HEK293 (cell line): ENCODE results near the gene AHCYL2.

Experiments used
- CTCF ChIA-PET: fragments of 350-600 bp; formaldehyde crosslinking; extraction: SDS; loops from one replicate; lab custom pipeline; 2021; ENCODE audit warnings: antibody characterized with exemption; lab: Yijun Ruan, JAX
- POLR2A ChIA-PET: fragments of 300-600 bp; formaldehyde crosslinking; extraction: SDS; loops from one replicate; lab custom pipeline; 2020; ENCODE audit warnings: antibody characterized with exemption, inconsistent platforms; lab: Yijun Ruan, JAX
- H3K27ac ChIP-seq: fragments of 200-500 bp; sonication (Bioruptor generic); 2 replicates; pipeline ENCODE4 v1.5.1; 2014; ENCODE audit warnings: low read depth, low read length, control low read depth, inconsistent platforms; ENCODE audit errors: extremely low read depth
- H3K36me3 ChIP-seq, 2 experiments: fragments of 200-500 bp in 1 of 2; sonication (Bioruptor generic) in 1 of 2; 1 replicate in 1 of 2; 2 replicates in 1 of 2; pipeline ENCODE4 v1.5.1; 2014 to 2017; ENCODE audit warnings: inconsistent platforms in 2 of 2, low read length in 2 of 2; ENCODE audit not compliant: control insufficient read depth in 2 of 2, insufficient read depth in 1 of 2
- H3K4me1 ChIP-seq: fragments of 200-500 bp; sonication (Bioruptor generic); 2 replicates; pipeline ENCODE4 v1.5.1; 2014; ENCODE audit warnings: mild to moderate bottlenecking, low read length, inconsistent platforms; ENCODE audit not compliant: control insufficient read depth, insufficient read depth
- H3K4me3 ChIP-seq: 2 replicates; pipeline ENCODE4 v1.5.1; 2011; ENCODE audit warnings: low read depth, mild to moderate bottlenecking, control low read depth, low read length, moderate library complexity
- H3K9me3 ChIP-seq: fragments of 200-500 bp; sonication (Bioruptor generic); 2 replicates; pipeline ENCODE4 v1.5.1; 2014; ENCODE audit warnings: low read depth, low read length, inconsistent platforms; ENCODE audit not compliant: control insufficient read depth, insufficient read depth
- GLI4 ChIP-seq: fragments of 450-650 bp; formaldehyde crosslinking; IDR thresholded peaks from 2 replicates; pipeline ENCODE4 v1.5.1; 2016; ENCODE audit warnings: missing biosample characterization, missing genetic modification characterization
- GLIS1 ChIP-seq: fragments of 450-650 bp; formaldehyde crosslinking; IDR thresholded peaks from 2 replicates; pipeline ENCODE4 v1.5.1; 2016; ENCODE audit warnings: missing biosample characterization, missing genetic modification characterization
- IKZF3 ChIP-seq: fragments of 450-650 bp; IDR thresholded peaks from 2 replicates; pipeline ENCODE4 v1.5.0; 2018; ENCODE audit warnings: missing biosample characterization, mild to moderate bottlenecking, missing genetic modification characterization, moderate library complexity
- RBAK ChIP-seq: fragments of 450-650 bp; formaldehyde crosslinking; IDR thresholded peaks from 2 replicates; pipeline ENCODE4 v1.5.1; 2016; ENCODE audit warnings: missing biosample characterization, missing genetic modification characterization
- YY2 ChIP-seq: fragments of 450-650 bp; formaldehyde crosslinking; IDR thresholded peaks from 2 replicates; pipeline ENCODE4 v1.5.1; 2016; ENCODE audit warnings: missing biosample characterization, missing genetic modification characterization
- ZNF549 ChIP-seq: fragments of 450-650 bp; IDR thresholded peaks from 2 replicates; pipeline ENCODE4 v1.5.1; 2018; ENCODE audit warnings: missing biosample characterization, missing genetic modification characterization, mild to moderate bottlenecking, inconsistent platforms, moderate library complexity
- ZNF558 ChIP-seq: fragments of 450-650 bp; formaldehyde crosslinking; IDR thresholded peaks from 2 replicates; pipeline ENCODE4 v1.5.1; 2016; ENCODE audit warnings: missing biosample characterization, missing genetic modification characterization
- ZNF585B ChIP-seq: fragments of 450-650 bp; formaldehyde crosslinking; IDR thresholded peaks from 2 replicates; pipeline ENCODE4 v1.5.1; 2016; ENCODE audit warnings: missing biosample characterization, missing genetic modification characterization
- ZNF777 ChIP-seq: fragments of 450-650 bp; formaldehyde crosslinking; IDR thresholded peaks from 2 replicates; pipeline ENCODE4 v1.5.1; 2017; ENCODE audit warnings: missing biosample characterization, missing genetic modification characterization, borderline replicate concordance
- ZNF785 ChIP-seq: fragments of 450-650 bp; formaldehyde crosslinking; IDR thresholded peaks from 2 replicates; pipeline ENCODE4 v1.5.1; 2016; ENCODE audit warnings: missing biosample characterization, missing genetic modification characterization
- ZSCAN30 ChIP-seq: fragments of 450-650 bp; IDR thresholded peaks from 2 replicates; pipeline ENCODE4 v1.5.1; 2018; ENCODE audit warnings: missing biosample characterization, mild to moderate bottlenecking, missing genetic modification characterization, moderate library complexity
- TF ChIP-seq, protein P1 (sequence below): fragments of 450-650 bp; formaldehyde crosslinking; IDR thresholded peaks from 2 replicates; pipeline ENCODE4; 2016; ENCODE audit warnings: missing biosample characterization, missing genetic modification characterization
- TF ChIP-seq, protein P2 (sequence below): fragments of 450-650 bp; formaldehyde crosslinking; conservative IDR thresholded peaks from 2 replicates; pipeline ENCODE4 v1.5.1; 2016; ENCODE audit warnings: low read depth, missing biosample characterization, missing genetic modification characterization
- TF ChIP-seq, protein P3 (sequence below): fragments of 450-650 bp; formaldehyde crosslinking; IDR thresholded peaks from 2 replicates; pipeline ENCODE4 v1.5.1; 2016; ENCODE audit warnings: missing biosample characterization, missing genetic modification characterization
- TF ChIP-seq, protein P4 (sequence below): fragments of 450-650 bp; formaldehyde crosslinking; IDR thresholded peaks from 2 replicates; pipeline ENCODE4 v1.5.1; 2016; ENCODE audit warnings: missing biosample characterization, missing genetic modification characterization

The AHCYL2 gene

DNA sequence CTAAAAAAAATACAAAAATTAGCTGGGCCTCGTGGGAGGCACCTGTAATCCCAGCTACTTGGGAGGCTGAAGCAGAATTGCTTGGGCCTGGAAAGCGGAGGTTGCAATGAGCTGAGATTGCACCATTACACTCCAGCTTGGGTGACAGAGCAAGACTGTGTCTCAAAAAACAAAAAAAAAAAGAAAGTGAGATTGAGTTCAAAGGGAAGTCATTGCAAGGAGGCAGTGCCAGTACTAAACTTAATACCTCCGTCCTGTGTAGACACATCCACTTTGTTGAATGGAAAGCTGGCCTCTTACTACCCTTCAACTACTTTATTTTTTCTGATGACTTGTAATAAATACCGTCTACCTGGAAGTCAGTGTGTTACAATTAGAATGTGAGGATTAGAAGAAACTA, 31.0 kb downstream of the AHCYL2 start:
- H3K4me3 ChIP-seq: no peak overlapping the region
- CTCF ChIA-PET: interaction anchor here (0.6 to 0.7 kb wide), 2 partner anchors 56 to 830 kb away, joined by 4 read pairs; no protein-coding TSS in a partner anchor
- POLR2A ChIA-PET: no interaction called here
- peaks cover 14% of the 10 kb centered on the region; the same call in 1 of the 2 replicates for H3K4me1 ChIP-seq
- TF ChIP-seq ZNF549 (tag by site-specific recombination) (no peak), ZSCAN30 (no peak), ZNF777 (tag by site-specific recombination) (no peak)
- TF ChIP-seq, protein P1, sequence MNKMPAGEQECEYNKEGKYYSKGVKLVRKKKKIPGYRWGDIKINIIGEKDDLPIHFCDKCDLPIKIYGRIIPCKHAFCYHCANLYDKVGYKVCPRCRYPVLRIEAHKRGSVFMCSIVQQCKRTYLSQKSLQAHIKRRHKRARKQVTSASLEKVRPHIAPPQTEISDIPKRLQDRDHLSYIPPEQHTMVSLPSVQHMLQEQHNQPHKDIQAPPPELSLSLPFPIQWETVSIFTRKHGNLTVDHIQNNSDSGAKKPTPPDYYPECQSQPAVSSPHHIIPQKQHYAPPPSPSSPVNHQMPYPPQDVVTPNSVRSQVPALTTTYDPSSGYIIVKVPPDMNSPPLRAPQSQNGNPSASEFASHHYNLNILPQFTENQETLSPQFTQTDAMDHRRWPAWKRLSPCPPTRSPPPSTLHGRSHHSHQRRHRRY (tag by site-specific recombination): no peak
- no peaks in the 10 kb centered on the region for H3K9me3 ChIP-seq
- no peaks in the 10 kb centered on the region for H3K36me3 ChIP-seq
- no peak overlapping the region for H3K27ac ChIP-seq

DNA sequence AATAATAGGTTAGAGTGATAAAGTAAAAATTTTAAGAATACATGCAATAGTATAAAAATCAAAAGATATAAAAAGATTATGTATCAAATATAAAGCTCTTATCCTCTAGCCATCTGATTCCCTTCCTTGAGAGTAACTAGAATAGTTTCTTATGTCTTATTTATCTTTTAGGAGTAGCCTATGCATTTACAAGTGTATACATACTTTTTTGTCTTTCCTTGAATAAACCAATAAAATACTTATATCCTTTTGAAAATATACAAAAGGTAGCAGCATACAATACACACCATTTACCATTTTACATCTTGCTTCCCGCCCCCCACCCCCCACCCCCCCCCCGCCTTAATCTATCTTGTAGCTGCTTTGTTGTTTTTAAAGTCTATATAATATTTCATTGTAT, 31.4 kb downstream of the AHCYL2 start:
- ChIA-PET POLR2A (interaction anchor here (0.6 kb wide), 1 partner anchor 438 kb away, joined by 3 read pairs; no protein-coding TSS in a partner anchor), CTCF (interaction anchor here (0.6 to 0.7 kb wide), 3 partner anchors 28 to 831 kb away, joined by 3 to 6 read pairs (median 4); no protein-coding TSS in a partner anchor)
- Histone ChIP-seq H3K27ac (no peak overlapping the region), H3K36me3 (no peaks in the 10 kb centered on the region), H3K4me1 (peaks cover 14% of the 10 kb centered on the region; the same call in 1 of the 2 replicates), H3K4me3 (no peak overlapping the region), H3K9me3 (no peaks in the 10 kb centered on the region)
- TF ChIP-seq ZNF558: no peak
- TF ChIP-seq, protein P2, sequence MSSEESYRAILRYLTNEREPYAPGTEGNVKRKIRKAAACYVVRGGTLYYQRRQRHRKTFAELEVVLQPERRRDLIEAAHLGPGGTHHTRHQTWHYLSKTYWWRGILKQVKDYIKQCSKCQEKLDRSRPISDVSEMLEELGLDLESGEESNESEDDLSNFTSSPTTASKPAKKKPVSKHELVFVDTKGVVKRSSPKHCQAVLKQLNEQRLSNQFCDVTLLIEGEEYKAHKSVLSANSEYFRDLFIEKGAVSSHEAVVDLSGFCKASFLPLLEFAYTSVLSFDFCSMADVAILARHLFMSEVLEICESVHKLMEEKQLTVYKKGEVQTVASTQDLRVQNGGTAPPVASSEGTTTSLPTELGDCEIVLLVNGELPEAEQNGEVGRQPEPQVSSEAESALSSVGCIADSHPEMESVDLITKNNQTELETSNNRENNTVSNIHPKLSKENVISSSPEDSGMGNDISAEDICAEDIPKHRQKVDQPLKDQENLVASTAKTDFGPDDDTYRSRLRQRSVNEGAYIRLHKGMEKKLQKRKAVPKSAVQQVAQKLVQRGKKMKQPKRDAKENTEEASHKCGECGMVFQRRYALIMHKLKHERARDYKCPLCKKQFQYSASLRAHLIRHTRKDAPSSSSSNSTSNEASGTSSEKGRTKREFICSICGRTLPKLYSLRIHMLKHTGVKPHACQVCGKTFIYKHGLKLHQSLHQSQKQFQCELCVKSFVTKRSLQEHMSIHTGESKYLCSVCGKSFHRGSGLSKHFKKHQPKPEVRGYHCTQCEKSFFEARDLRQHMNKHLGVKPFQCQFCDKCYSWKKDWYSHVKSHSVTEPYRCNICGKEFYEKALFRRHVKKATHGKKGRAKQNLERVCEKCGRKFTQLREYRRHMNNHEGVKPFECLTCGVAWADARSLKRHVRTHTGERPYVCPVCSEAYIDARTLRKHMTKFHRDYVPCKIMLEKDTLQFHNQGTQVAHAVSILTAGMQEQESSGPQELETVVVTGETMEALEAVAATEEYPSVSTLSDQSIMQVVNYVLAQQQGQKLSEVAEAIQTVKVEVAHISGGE (tag by site-specific recombination): no peak
- no peak for TF ChIP-seq ZNF585B (tag by site-specific recombination)
- TF ChIP-seq RBAK (tag by site-specific recombination): no peak
- TF ChIP-seq GLIS1 (tag by site-specific recombination): no peak
- TF ChIP-seq YY2 (tag by site-specific recombination): no peak
- TF ChIP-seq IKZF3 (tag by site-specific recombination): no peak
- TF ChIP-seq, protein P3, sequence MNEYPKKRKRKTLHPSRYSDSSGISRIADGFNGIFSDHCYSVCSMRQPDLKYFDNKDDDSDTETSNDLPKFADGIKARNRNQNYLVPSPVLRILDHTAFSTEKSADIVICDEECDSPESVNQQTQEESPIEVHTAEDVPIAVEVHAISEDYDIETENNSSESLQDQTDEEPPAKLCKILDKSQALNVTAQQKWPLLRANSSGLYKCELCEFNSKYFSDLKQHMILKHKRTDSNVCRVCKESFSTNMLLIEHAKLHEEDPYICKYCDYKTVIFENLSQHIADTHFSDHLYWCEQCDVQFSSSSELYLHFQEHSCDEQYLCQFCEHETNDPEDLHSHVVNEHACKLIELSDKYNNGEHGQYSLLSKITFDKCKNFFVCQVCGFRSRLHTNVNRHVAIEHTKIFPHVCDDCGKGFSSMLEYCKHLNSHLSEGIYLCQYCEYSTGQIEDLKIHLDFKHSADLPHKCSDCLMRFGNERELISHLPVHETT (tag by site-specific recombination): no peak
- TF ChIP-seq, protein P4, sequence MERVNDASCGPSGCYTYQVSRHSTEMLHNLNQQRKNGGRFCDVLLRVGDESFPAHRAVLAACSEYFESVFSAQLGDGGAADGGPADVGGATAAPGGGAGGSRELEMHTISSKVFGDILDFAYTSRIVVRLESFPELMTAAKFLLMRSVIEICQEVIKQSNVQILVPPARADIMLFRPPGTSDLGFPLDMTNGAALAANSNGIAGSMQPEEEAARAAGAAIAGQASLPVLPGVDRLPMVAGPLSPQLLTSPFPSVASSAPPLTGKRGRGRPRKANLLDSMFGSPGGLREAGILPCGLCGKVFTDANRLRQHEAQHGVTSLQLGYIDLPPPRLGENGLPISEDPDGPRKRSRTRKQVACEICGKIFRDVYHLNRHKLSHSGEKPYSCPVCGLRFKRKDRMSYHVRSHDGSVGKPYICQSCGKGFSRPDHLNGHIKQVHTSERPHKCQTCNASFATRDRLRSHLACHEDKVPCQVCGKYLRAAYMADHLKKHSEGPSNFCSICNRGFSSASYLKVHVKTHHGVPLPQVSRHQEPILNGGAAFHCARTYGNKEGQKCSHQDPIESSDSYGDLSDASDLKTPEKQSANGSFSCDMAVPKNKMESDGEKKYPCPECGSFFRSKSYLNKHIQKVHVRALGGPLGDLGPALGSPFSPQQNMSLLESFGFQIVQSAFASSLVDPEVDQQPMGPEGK (tag by site-specific recombination): no peak
- no peak for TF ChIP-seq ZNF785 (tag by site-specific recombination)
- TF ChIP-seq GLI4 (tag by site-specific recombination): no peak
